HepG2 (cell line): ENCODE measurements around the gene UBTD1. TPM values are rescaled to one million over a fixed set of nuclear protein-coding genes. Genes with fewer than 3 reads are reported as not detected.
A peak's percentile ranks its signal among the peaks of the same experiment; 100 is the strongest.

Source experiments
- ATAC-seq: fragments of 200-7000 bp; cut with Tn5 transposase; 3 replicates; pipeline ENCODE4 v1.9.1; 2020; ENCODE audit warnings: mild to moderate bottlenecking, moderate library complexity
- BruUV-seq: library from RNA; stranded (reverse); fragments of 400-500 nt; replicated peaks from 2 replicates; lab custom pipeline; 2021; lab: Mats Ljungman, UMichigan
- CTCF ChIA-PET: fragments of 300-600 bp; formaldehyde crosslinking; extraction: SDS; loops from one replicate; lab custom pipeline; 2021; ENCODE audit warnings: low total read pairs, inconsistent platforms, low intra/inter-chr PET ratio; lab: Yijun Ruan, JAX
- POLR2A ChIA-PET: fragments of 350-600 bp; sonication (Branson Sonifier 250); formaldehyde crosslinking; loops from one replicate; lab custom pipeline; 2020; ENCODE audit warnings: antibody characterized with exemption, inconsistent platforms; lab: Yijun Ruan, JAX
- DNase-seq: peaks from one replicate; pipeline ENCODE4 v3.0.0-alpha.2; 2015; ENCODE audit warnings: low spot score
- FAIRE-seq: peaks from 3 replicates; lab custom pipeline; 2011; peaks lifted over from hg19 to GRCh38; lab: Jason Lieb, UNC
- H2AFZ ChIP-seq: one replicate; pipeline ENCODE4 v1.6.1; 2011; ENCODE audit warnings: low read length, inconsistent platforms
- H3K27ac ChIP-seq: fragments of 300-600 bp; 3 replicates; pipeline ENCODE4 v1.8.0; 2011; ENCODE audit warnings: mixed run types, mild to moderate bottlenecking, mixed read lengths, low read length, inconsistent platforms; ENCODE audit not compliant: insufficient read depth; ENCODE audit errors: extremely low read length
- H3K27me3 ChIP-seq, 2 experiments: fragments of 200-600 bp in 1 of 2; 2 replicates in 1 of 2; 3 replicates in 1 of 2; pipeline versions ENCODE4 v1.6.0 to v1.8.0; 2011; ENCODE audit warnings: low read length in 2 of 2, mild to moderate bottlenecking in 2 of 2, moderate library complexity in 2 of 2, inconsistent platforms in 1 of 2; ENCODE audit not compliant: insufficient read depth in 2 of 2, control insufficient read depth in 1 of 2
- H3K36me3 ChIP-seq, 2 experiments: fragments of 200-600 bp in 1 of 2; replicated peaks in 1 of 2; 2 replicates in 1 of 2; 3 replicates in 1 of 2; pipeline versions ENCODE4 v1.5.1 to v1.8.0; 2011; ENCODE audit warnings: low read length in 2 of 2, inconsistent platforms in 1 of 2; ENCODE audit not compliant: insufficient read depth in 2 of 2, control insufficient read depth in 1 of 2
- H3K4me1 ChIP-seq: 2 replicates; pipeline ENCODE4 v1.5.1; 2012; ENCODE audit warnings: low read length, inconsistent platforms; ENCODE audit not compliant: insufficient read depth
- H3K4me2 ChIP-seq: 2 replicates; pipeline ENCODE4 v1.6.0; 2011; ENCODE audit warnings: low read depth, low read length, inconsistent platforms
- H3K4me3 ChIP-seq, 3 experiments: fragments of 200-600 bp in 1 of 3; sonication (generic), shearing (Covaris generic) in 1 of 3; replicated peaks in 1 of 3; 2 replicates each; pipeline ENCODE4 v1.5.1; 2011 to 2016; ENCODE audit warnings: low read length in 3 of 3, inconsistent platforms in 2 of 3, low read depth in 2 of 3, mild to moderate bottlenecking in 2 of 3, control low read depth in 1 of 3, mixed read lengths in 1 of 3; ENCODE audit not compliant: insufficient read depth in 1 of 3
- H3K79me2 ChIP-seq: one replicate; pipeline ENCODE4 v1.6.1; 2011; ENCODE audit warnings: low read length, inconsistent platforms; ENCODE audit not compliant: insufficient read depth
- H3K9ac ChIP-seq: 2 replicates; pipeline ENCODE4 v1.6.0; 2011; ENCODE audit warnings: mild to moderate bottlenecking, low read depth, low read length, inconsistent platforms; ENCODE audit not compliant: insufficient read depth
- H3K9me3 ChIP-seq: 2 replicates; pipeline ENCODE4 v1.5.1; 2012; ENCODE audit warnings: mild to moderate bottlenecking, low read length
- H4K20me1 ChIP-seq: 2 replicates; pipeline ENCODE4 v1.6.0; 2011; ENCODE audit warnings: inconsistent platforms, mild to moderate bottlenecking, low read length, moderate library complexity; ENCODE audit not compliant: insufficient read depth
- ATF7 ChIP-seq, 2 experiments: fragments of 450-650 bp in 1 of 2; sonication (generic) in 1 of 2; formaldehyde crosslinking in 1 of 2; IDR thresholded peaks; 2 replicates each; pipeline versions ENCODE4 v1.4.0 to v1.6.1; 2016 to 2020; ENCODE audit warnings: antibody characterized with exemption in 1 of 2, mild to moderate bottlenecking in 1 of 2, missing genetic modification reagents in 1 of 2
- EP300 ChIP-seq, 3 experiments: sonication (generic) in 1 of 3; formaldehyde crosslinking in 1 of 3; IDR thresholded peaks; 2 replicates each; pipeline versions ENCODE4 v1.5.1 to v1.6.1; 2011 to 2020; ENCODE audit warnings: low read depth in 2 of 3, low read length in 2 of 3, borderline replicate concordance in 1 of 3, improper control_type of control experiment in 1 of 3, mild to moderate bottlenecking in 1 of 3, missing genetic modification reagents in 1 of 3, moderate library complexity in 1 of 3
- HNF4A ChIP-seq: sonication (generic); formaldehyde crosslinking; IDR thresholded peaks from 2 replicates; pipeline ENCODE4 v1.4.0; 2020; ENCODE audit warnings: missing genetic modification reagents
- MAZ ChIP-seq, 2 experiments: sonication (generic) in 1 of 2; formaldehyde crosslinking in 1 of 2; IDR thresholded peaks; 2 replicates each; pipeline versions ENCODE4 v1.5.0 to v1.6.1; 2012 to 2020; ENCODE audit warnings: low read depth in 2 of 2, mild to moderate bottlenecking in 2 of 2, borderline replicate concordance in 1 of 2, improper control_type of control experiment in 1 of 2, low read length in 1 of 2, missing genetic modification reagents in 1 of 2, moderate library complexity in 1 of 2
- PITX1 ChIP-seq: sonication (generic); formaldehyde crosslinking; IDR thresholded peaks from 2 replicates; pipeline ENCODE4 v1.5.1; 2020; ENCODE audit warnings: mild to moderate bottlenecking, missing genetic modification reagents
- ZNF121 ChIP-seq: sonication (generic); formaldehyde crosslinking; IDR thresholded peaks from 2 replicates; pipeline ENCODE4 v1.5.0; 2020; ENCODE audit warnings: mild to moderate bottlenecking, missing genetic modification reagents
- WGBS: methylation state at CpG from one replicate; pipeline ENCODE4 v1.1.6; 2017; ENCODE audit warnings: low lambda C conversion rate; 5-methylcytosine and 5-hydroxymethylcytosine counted together
- in situ Hi-C: cut with HindIII; loops from 2 replicates; pipeline ENCODE4 v1.10.0; 2017; ENCODE audit warnings: low pct_unique_long_range_greater_than_20kb; ENCODE audit not compliant: extremely low pct_ligation_motif_present
- intact Hi-C: fragments of 100-400 bp; cut with micrococcal nuclease; formaldehyde crosslinking; loops from one replicate; pipeline ENCODE4 v1.10.0; 2022; ENCODE audit not compliant: unreplicated experiment
- polyA plus RNA-seq, 8 experiments: library from polyadenylated mRNA; depleted of rRNA in 3 of 8; stranded (reverse) in 7 of 8; unstranded in 1 of 8; fragments of >200 nt; fragmentation: Illumina TruSeq in 4 of 8; extraction: Trizol in 4 of 8; gene quantifications; 2 replicates each; pipeline versions ENCODE4 v1.2.1 to v1.2.3, GENCODE V29; 2011 to 2016; ENCODE audit warnings: low read depth in 4 of 8, missing spikeins in 1 of 8, mixed read lengths in 1 of 8; ENCODE audit not compliant: insufficient read depth in 1 of 8
- total RNA-seq, 5 experiments: library from RNA; depleted of rRNA; stranded (reverse); fragments of >200 nt; fragmentation: Illumina TruSeq; extraction: Trizol; gene quantifications; 2 replicates each; pipeline ENCODE4 v1.2.3, GENCODE V29; 2016; ENCODE audit warnings: low read depth in 1 of 5
- TF ChIP-seq, protein P1 (sequence below): IDR thresholded peaks from 2 replicates; pipeline ENCODE4 v1.6.1; 2016; ENCODE audit warnings: control low read depth

The UBTD1 gene
- total and polyA plus RNA-seq, 2 of the 13 experiments (the other 11 are each of a cell fraction or from before 2014, with no cell fraction given): 7.9 to 10.0 TPM

DNA sequence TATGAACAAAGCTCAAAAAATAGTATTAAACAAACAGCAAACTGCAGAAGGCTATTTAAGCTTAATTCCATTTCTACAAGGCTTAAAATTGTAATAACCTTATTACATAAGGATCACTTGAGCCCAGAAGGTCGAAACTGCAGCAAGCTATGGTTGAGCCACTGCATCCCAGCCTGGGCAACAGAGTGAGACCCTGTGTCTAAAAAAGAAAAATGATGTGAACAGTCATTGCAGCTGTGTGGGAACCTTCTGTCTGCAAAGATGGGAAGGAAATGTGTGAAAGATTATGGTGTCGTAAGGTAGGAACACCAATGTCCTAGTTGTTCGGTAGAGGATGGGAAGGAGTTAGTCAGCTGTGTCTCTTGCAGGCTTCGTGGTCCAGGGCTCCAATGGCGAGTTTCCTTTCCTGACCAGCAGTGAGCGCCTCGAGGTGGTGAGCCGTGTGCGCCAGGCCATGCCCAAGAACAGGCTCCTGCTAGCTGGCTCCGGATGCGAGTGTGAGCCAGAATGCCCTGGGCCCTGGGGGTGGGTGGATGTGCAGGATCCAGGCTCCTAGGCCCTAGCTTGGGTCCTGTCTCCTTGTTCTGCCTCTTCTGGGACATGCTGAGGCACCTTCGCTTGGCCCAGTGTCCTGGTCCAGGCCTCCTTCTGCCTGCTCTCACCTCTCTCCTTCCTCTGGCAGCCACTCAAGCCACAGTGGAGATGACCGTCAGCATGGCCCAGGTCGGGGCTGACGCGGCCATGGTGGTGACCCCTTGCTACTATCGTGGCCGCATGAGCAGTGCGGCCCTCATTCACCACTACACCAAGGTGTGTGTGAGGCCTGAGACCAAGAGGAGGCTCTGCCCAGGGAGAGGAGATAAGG, 99.9 kb downstream of the UBTD1 start:
- H4K20me1 ChIP-seq: no peaks in the 10 kb centered on the region
- FAIRE-seq: no peak
- no peak for DNase-seq
- no peak overlapping the region for H3K9ac ChIP-seq
- H3K4me2 ChIP-seq: no peak overlapping the region
- no peak overlapping the region for H2AFZ ChIP-seq
- no peaks in the 10 kb centered on the region for H3K9me3 ChIP-seq
- H3K79me2 ChIP-seq: no peaks in the 10 kb centered on the region
- no peaks in the 10 kb centered on the region for H3K36me3 ChIP-seq
- H3K27me3 ChIP-seq: no peaks in the 10 kb centered on the region; a peak in 1 of 5 replicates
- intact Hi-C loops: no loop called here
- no peak overlapping the region for H3K27ac ChIP-seq
- BruUV-seq: no TSS peak
- peaks cover 43% of the 10 kb centered on the region for H3K4me1 ChIP-seq
- no peak overlapping the region for H3K4me3 ChIP-seq
- TF ChIP-seq HNF4A (CRISPR knock-in tag) (no peak), MAZ (IDR thresholded peaks at IDR 0.05; ENCODE audit: borderline replicate concordance, low read depth, low read length) (no peak), MAZ (CRISPR knock-in tag; IDR thresholded peaks at IDR 0.05; ENCODE audit: low read depth) (no peak), EP300 (IDR thresholded peaks at IDR 0.05; ENCODE audit: low read depth in 2 of 2, low read length in 2 of 2) (no peak), EP300 (CRISPR knock-in tag; IDR thresholded peaks at IDR 0.05; ENCODE audit: borderline replicate concordance) (no peak), ZNF121 (CRISPR knock-in tag) (0 out of 2 replicates have a peak, but pooled peaks have one; percentile 17)
- in situ Hi-C loops: no loop called here
- ChIA-PET POLR2A (interaction anchor here (3.5 kb wide), 1 partner anchor 14 kb away, joined by 23 read pairs; the partner anchor contains the start of gene HOGA1), CTCF (no interaction called here)
- WGBS: 95% methylated on average over 12 of the region's 19 CpGs
- no peak for ATAC-seq

DNA sequence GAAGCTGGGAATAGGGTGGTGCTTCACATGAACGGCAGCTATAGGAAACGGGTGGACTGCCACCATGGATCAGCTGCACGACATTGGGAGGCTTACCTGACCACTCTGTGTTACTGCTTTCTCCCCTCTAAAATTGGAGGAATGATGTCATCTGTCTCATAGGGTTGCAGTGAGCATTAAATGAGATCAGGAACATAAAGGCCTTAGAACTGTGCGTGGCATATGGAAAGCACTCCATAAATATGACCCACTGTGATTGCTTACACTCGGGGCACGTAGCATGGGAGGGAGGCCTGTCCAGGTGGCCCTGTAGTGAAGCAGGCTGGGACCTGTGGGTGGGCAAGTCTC, 100.5 kb downstream of the UBTD1 start:
- POLR2A ChIA-PET: no interaction called here
- 93% methylated on average over 6 of the region's 6 CpGs for WGBS
- ATAC-seq: no peak
- Histone ChIP-seq H3K9me3 (no peaks in the 10 kb centered on the region), H3K27ac (no peak overlapping the region), H3K79me2 (no peaks in the 10 kb centered on the region), H2AFZ (no peak overlapping the region), H3K36me3 (no peaks in the 10 kb centered on the region), H3K4me2 (no peak overlapping the region), H3K4me1 (peaks cover 43% of the 10 kb centered on the region), H3K4me3 (no peak overlapping the region), H3K9ac (no peak overlapping the region), H4K20me1 (no peaks in the 10 kb centered on the region), H3K27me3 (no peaks in the 10 kb centered on the region; a peak in 1 of 5 replicates)
- in situ Hi-C loops (no loop called here), intact Hi-C loops (no loop called here)
- BruUV-seq: no TSS peak
- DNase-seq: no peak
- peak; percentile 57 for TF ChIP-seq ATF7 (IDR thresholded peaks at IDR 0.05)
- TF ChIP-seq ATF7 (CRISPR knock-in tag; IDR thresholded peaks at IDR 0.05): no peak
- no peak for TF ChIP-seq PITX1 (CRISPR knock-in tag)
- TF ChIP-seq, protein P1, sequence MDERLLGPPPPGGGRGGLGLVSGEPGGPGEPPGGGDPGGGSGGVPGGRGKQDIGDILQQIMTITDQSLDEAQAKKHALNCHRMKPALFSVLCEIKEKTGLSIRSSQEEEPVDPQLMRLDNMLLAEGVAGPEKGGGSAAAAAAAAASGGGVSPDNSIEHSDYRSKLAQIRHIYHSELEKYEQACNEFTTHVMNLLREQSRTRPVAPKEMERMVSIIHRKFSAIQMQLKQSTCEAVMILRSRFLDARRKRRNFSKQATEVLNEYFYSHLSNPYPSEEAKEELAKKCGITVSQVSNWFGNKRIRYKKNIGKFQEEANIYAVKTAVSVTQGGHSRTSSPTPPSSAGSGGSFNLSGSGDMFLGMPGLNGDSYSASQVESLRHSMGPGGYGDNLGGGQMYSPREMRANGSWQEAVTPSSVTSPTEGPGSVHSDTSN: no peak
- FAIRE-seq: no peak
- CTCF ChIA-PET: no interaction called here
